HepG2 (cell line): ENCODE data around the gene PHF14.

Experiments used
- MAFK ChIP-seq, 2 experiments: IDR thresholded peaks in 1 of 2; conservative IDR thresholded peaks in 1 of 2; 2 replicates each; pipeline ENCODE4 v1.6.1; 2011; ENCODE audit warnings: improper control_type of control experiment in 2 of 2, low read length in 2 of 2
- ZNF10 ChIP-seq: sonication (generic); formaldehyde crosslinking; IDR thresholded peaks from 2 replicates; pipeline ENCODE4 v1.4.0; 2020; ENCODE audit warnings: mild to moderate bottlenecking, low read depth, missing genetic modification reagents, borderline replicate concordance

GRCh38 chr7:11196143-11196542 is 222.5 kb downstream of the PHF14 start:
- TF ChIP-seq MAFK (conservative IDR thresholded peaks at IDR 0.05 in 1 of 2, IDR thresholded peaks at IDR 0.05 in 1 of 2; ENCODE audit: low read length in 2 of 2) = no peak
- no peak for TF ChIP-seq ZNF10
